GM21381 (cell line): ENCODE measurements around the gene FNIP1.
"Not testable (repeated sequence)": the region's sequence is repeated elsewhere in the genome, so short reads cannot be mapped to it uniquely, and the experiment has no call there.

ENCODE experiments used
- ATAC-seq: cut with Tn5 transposase; IDR thresholded peaks from one replicate; pipeline ENCODE4 v1.9.1; 2021; ENCODE audit warnings: mild to moderate bottlenecking, moderate library complexity; ENCODE audit not compliant: unreplicated experiment

The FNIP1 gene

GRCh38 chr5:131796793-131797693 lies at the start of gene FNIP1:
TSS of gene FNIP1 (minus strand) at chr5:131797017. CDS start at chr5:131796921, 96 bp downstream.
- ATAC-seq = peak; percentile 95

GRCh38 chr5:131846536-131846935 lies 49.7 kb upstream of the FNIP1 start:
- ATAC-seq = no peak

- no peak for ATAC-seq
Measured at GRCh38 chr5:131845828-131846227, 49.0 kb upstream of the FNIP1 start.

- ATAC-seq = not testable (repeated sequence)
Measured at GRCh38 chr5:131842971-131843370, 46.2 kb upstream of the FNIP1 start.

GRCh38 chr5:131832702-131833101 lies 35.9 kb upstream of the FNIP1 start:
- ATAC-seq = not testable (repeated sequence)

GRCh38 chr5:131825404-131826013 lies 28.7 kb upstream of the FNIP1 start:
- peak; percentile 57 for ATAC-seq

- no peak for ATAC-seq
Measured at GRCh38 chr5:131824631-131825030, 27.8 kb upstream of the FNIP1 start.

GRCh38 chr5:131821221-131821620 lies 24.4 kb upstream of the FNIP1 start:
- ATAC-seq = no peak

- ATAC-seq = no peak
Measured at GRCh38 chr5:131818001-131818724, 21.3 kb upstream of the FNIP1 start.

GRCh38 chr5:131814990-131815389 lies 18.2 kb upstream of the FNIP1 start:
- ATAC-seq = no peak

- ATAC-seq = no peak
Measured at GRCh38 chr5:131812371-131813160, 15.7 kb upstream of the FNIP1 start.

GRCh38 chr5:131810510-131811249 lies 13.9 kb upstream of the FNIP1 start:
- ATAC-seq = no peak

- peak; percentile 15 for ATAC-seq
Measured at GRCh38 chr5:131795879-131796792, 681 bp downstream of the FNIP1 start.

GRCh38 chr5:131795228-131795627 lies 1.6 kb downstream of the FNIP1 start:
- ATAC-seq = no peak

- no peak for ATAC-seq
Measured at GRCh38 chr5:131794586-131794985, 2.2 kb downstream of the FNIP1 start.

- no peak for ATAC-seq
Measured at GRCh38 chr5:131792896-131793295, 3.9 kb downstream of the FNIP1 start.

- no peak for ATAC-seq
Measured at GRCh38 chr5:131791866-131792265, 5.0 kb downstream of the FNIP1 start.

GRCh38 chr5:131790550-131790949 lies 6.3 kb downstream of the FNIP1 start:
- no peak for ATAC-seq

GRCh38 chr5:131789765-131790164 lies 7.1 kb downstream of the FNIP1 start:
- no peak for ATAC-seq
